SK-N-SH treated with all-trans-retinoic acid at 6 μM for 48 hours (cell line): ENCODE data around the gene SLC2A1.

Source experiments
- ISL1 ChIP-seq: fragments of 250-450 bp; sonication (Bioruptor Pico); IDR thresholded peaks from 2 replicates; pipeline ENCODE4 v2.1.2; 2022; ENCODE audit warnings: mild to moderate bottlenecking, moderate library complexity
- OSR1 ChIP-seq: fragments of 250-450 bp; sonication (Bioruptor Pico); IDR thresholded peaks from 2 replicates; pipeline ENCODE4 v1.8.0; 2022; ENCODE audit warnings: moderate library complexity, mild to moderate bottlenecking, inconsistent platforms
- PPARA ChIP-seq: fragments of 250-450 bp; sonication (Bioruptor Pico); IDR thresholded peaks from 2 replicates; pipeline ENCODE4 v1.5.0; 2020; ENCODE audit warnings: mild to moderate bottlenecking, borderline replicate concordance
- RARB ChIP-seq: fragments of 250-450 bp; sonication (Bioruptor Pico); IDR thresholded peaks from 2 replicates; pipeline ENCODE4 v1.8.0; 2021; ENCODE audit warnings: mild to moderate bottlenecking, moderate library complexity
- SNAI2 ChIP-seq: fragments of 250-450 bp; sonication (Bioruptor Pico); IDR thresholded peaks from 2 replicates; pipeline ENCODE4 v1.5.0; 2020; ENCODE audit warnings: mild to moderate bottlenecking, moderate library complexity
- TOX ChIP-seq: fragments of 250-450 bp; sonication (Bioruptor Pico); IDR thresholded peaks from 2 replicates; pipeline ENCODE4 v1.8.0; 2021; ENCODE audit warnings: mild to moderate bottlenecking, moderate library complexity, borderline replicate concordance
- ZC3H10 ChIP-seq: fragments of 250-450 bp; sonication (Bioruptor Pico); IDR thresholded peaks from 2 replicates; pipeline ENCODE4 v1.5.1; 2021; ENCODE audit warnings: mild to moderate bottlenecking, moderate library complexity
- ZFP3 ChIP-seq: fragments of 250-450 bp; sonication (Bioruptor Pico); IDR thresholded peaks from 2 replicates; pipeline ENCODE4 v1.5.0; 2020; ENCODE audit warnings: mild to moderate bottlenecking, moderate library complexity
- ZFP30 ChIP-seq: fragments of 450-650 bp; formaldehyde crosslinking; IDR thresholded peaks from 2 replicates; pipeline ENCODE4 v1.5.0; 2022; ENCODE audit warnings: mild to moderate bottlenecking, moderate library complexity
- ZNF70 ChIP-seq: fragments of 450-650 bp; formaldehyde crosslinking; IDR thresholded peaks from 2 replicates; pipeline ENCODE4 v1.5.0; 2020; ENCODE audit warnings: mild to moderate bottlenecking, moderate library complexity
- ZNF8 ChIP-seq: fragments of 450-650 bp; formaldehyde crosslinking; IDR thresholded peaks from 2 replicates; pipeline ENCODE4 v1.5.0; 2020; ENCODE audit warnings: mild to moderate bottlenecking, moderate library complexity
- TF ChIP-seq, protein P1 (sequence below): fragments of 250-450 bp; sonication (Bioruptor Pico); IDR thresholded peaks from 2 replicates; pipeline ENCODE4 v1.8.0; 2020; ENCODE audit warnings: mild to moderate bottlenecking, moderate library complexity, borderline replicate concordance

DNA sequence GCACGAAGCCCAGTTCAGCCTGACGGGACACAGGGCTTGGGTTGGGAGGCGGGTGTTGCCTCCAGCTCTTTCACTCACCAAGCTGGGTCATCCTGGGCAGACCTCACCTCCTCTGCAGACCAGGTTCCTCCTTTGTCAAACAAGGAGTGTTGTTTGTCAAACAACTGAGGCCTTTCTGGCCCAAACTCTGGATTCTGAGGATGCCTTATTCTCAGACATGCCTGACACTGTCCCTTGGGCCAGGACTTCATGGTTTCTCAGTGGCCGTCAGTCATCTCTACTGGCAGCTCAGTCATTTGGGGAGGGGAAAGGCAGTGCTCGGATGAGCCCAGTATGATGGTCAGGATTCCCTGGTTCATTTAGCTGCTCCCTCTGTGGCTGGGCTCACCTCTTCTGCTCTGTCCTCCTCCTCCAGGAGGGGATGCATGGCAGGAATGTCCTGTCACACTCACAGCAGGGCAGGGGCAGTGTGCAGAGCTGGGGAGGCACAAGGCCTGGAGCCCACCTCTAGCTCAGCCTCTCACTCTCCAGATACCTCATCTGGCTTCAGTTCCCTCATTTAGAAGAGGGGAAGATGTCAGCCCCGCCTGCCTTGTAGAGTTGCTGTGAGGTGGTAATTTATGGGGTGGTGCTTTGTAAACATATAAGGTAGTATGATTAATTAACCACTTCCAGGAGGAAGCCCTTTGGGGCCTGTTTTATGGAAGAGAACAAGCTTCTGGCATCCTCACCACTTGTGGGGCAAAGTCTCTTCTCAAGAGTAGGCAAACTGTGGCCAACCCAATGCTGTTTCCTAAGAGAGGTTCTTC is 20.6 kb downstream of the SLC2A1 start:
- no peak for TF ChIP-seq ZNF70 (CRISPR knock-in tag)
- no peak for TF ChIP-seq SNAI2 (CRISPR knock-in tag)
- TF ChIP-seq RARB (CRISPR knock-in tag), result no peak
- TF ChIP-seq PPARA (CRISPR knock-in tag), result no peak
- no peak for TF ChIP-seq OSR1 (CRISPR knock-in tag)
- TF ChIP-seq, protein P1, sequence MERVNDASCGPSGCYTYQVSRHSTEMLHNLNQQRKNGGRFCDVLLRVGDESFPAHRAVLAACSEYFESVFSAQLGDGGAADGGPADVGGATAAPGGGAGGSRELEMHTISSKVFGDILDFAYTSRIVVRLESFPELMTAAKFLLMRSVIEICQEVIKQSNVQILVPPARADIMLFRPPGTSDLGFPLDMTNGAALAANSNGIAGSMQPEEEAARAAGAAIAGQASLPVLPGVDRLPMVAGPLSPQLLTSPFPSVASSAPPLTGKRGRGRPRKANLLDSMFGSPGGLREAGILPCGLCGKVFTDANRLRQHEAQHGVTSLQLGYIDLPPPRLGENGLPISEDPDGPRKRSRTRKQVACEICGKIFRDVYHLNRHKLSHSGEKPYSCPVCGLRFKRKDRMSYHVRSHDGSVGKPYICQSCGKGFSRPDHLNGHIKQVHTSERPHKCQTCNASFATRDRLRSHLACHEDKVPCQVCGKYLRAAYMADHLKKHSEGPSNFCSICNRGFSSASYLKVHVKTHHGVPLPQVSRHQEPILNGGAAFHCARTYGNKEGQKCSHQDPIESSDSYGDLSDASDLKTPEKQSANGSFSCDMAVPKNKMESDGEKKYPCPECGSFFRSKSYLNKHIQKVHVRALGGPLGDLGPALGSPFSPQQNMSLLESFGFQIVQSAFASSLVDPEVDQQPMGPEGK (CRISPR knock-in tag), result no peak
- no peak for TF ChIP-seq ZC3H10 (CRISPR knock-in tag)
- no peak for TF ChIP-seq TOX
- TF ChIP-seq ISL1 (CRISPR knock-in tag), result no peak
- TF ChIP-seq ZNF8 (CRISPR knock-in tag), result no peak
- TF ChIP-seq ZFP3 (CRISPR knock-in tag), result no peak
- no peak for TF ChIP-seq ZFP30 (CRISPR knock-in tag)
